ENCODE results near the gene HIVEP3. TPM values are rescaled to one million over a fixed set of nuclear protein-coding genes. Genes with fewer than 3 reads are reported as not detected.

The HIVEP3 gene
- total RNA-seq, 1 experiment from 2014 or later, result 6.0 TPM

GRCh38 chr1:41681331-41682098 is 237.2 kb downstream of the HIVEP3 start:
- no peaks in the 10 kb centered on the region for H3K27me3 ChIP-seq (ENCODE audit: control insufficient read depth, insufficient read depth, low read length)
- intact Hi-C loops (cut with micrococcal nuclease; ENCODE audit: unreplicated experiment) (no loop called here), in situ Hi-C loops (cut with HindIII; ENCODE audit: low pct_unique_long_range_greater_than_20kb, low sequenced_read_pairs) (no loop called here)
- ChIA-PET POLR2A (no interaction called here), CTCF (interaction anchor here (0.7 kb wide), 1 partner anchor 40 kb away, joined by 4 read pairs; no protein-coding TSS in a partner anchor)
- H3K4me3 ChIP-seq (ENCODE audit: low read depth in 2 of 2, low read length in 2 of 2), result no peak overlapping the region
- no peaks in the 10 kb centered on the region for H3K4me1 ChIP-seq (ENCODE audit: control insufficient read depth, insufficient read depth, low read length)
- ATAC-seq (no peak), DNase-seq (ENCODE audit: low read depth, low spot score) (no peak)
- H3K9me3 ChIP-seq (ENCODE audit: control insufficient read depth, insufficient read depth, low read depth, low read length), result no peaks in the 10 kb centered on the region
- TF ChIP-seq CTCF (IDR thresholded peaks at IDR 0.05) (no peak), TCF7L2 (IDR thresholded peaks at IDR 0.05; ENCODE audit: low read depth, low read length) (no peak), POLR2AphosphoS5 (IDR thresholded peaks at IDR 0.05; ENCODE audit: low read depth, low read length) (no peak), SIN3A (IDR thresholded peaks at IDR 0.05; ENCODE audit: borderline replicate concordance, insufficient read depth, low read depth, low read length) (no peak)
- TF ChIP-seq, protein P1, sequence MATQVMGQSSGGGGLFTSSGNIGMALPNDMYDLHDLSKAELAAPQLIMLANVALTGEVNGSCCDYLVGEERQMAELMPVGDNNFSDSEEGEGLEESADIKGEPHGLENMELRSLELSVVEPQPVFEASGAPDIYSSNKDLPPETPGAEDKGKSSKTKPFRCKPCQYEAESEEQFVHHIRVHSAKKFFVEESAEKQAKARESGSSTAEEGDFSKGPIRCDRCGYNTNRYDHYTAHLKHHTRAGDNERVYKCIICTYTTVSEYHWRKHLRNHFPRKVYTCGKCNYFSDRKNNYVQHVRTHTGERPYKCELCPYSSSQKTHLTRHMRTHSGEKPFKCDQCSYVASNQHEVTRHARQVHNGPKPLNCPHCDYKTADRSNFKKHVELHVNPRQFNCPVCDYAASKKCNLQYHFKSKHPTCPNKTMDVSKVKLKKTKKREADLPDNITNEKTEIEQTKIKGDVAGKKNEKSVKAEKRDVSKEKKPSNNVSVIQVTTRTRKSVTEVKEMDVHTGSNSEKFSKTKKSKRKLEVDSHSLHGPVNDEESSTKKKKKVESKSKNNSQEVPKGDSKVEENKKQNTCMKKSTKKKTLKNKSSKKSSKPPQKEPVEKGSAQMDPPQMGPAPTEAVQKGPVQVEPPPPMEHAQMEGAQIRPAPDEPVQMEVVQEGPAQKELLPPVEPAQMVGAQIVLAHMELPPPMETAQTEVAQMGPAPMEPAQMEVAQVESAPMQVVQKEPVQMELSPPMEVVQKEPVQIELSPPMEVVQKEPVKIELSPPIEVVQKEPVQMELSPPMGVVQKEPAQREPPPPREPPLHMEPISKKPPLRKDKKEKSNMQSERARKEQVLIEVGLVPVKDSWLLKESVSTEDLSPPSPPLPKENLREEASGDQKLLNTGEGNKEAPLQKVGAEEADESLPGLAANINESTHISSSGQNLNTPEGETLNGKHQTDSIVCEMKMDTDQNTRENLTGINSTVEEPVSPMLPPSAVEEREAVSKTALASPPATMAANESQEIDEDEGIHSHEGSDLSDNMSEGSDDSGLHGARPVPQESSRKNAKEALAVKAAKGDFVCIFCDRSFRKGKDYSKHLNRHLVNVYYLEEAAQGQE (IDR thresholded peaks at IDR 0.05; ENCODE audit: insufficient read depth in 1 of 2, low read depth in 2 of 2, low read length in 1 of 2), result no peak
- no TSS peak for BruUV-seq (replicated peaks)
- no peak overlapping the region for H3K27ac ChIP-seq (ENCODE audit: low read length)
- H3K36me3 ChIP-seq (ENCODE audit: control insufficient read depth, insufficient read depth, low read length), result no peaks in the 10 kb centered on the region

- no peak for DNase-seq (ENCODE audit: low read depth, low spot score)
- ATAC-seq, result no peak
- intact Hi-C loops (cut with micrococcal nuclease; ENCODE audit: unreplicated experiment), result no loop called here
- ChIA-PET POLR2A (no interaction called here), CTCF (no interaction called here)
- TF ChIP-seq TCF7L2 (IDR thresholded peaks at IDR 0.05; ENCODE audit: low read depth, low read length) (no peak), CTCF (IDR thresholded peaks at IDR 0.05) (no peak), POLR2AphosphoS5 (IDR thresholded peaks at IDR 0.05; ENCODE audit: low read depth, low read length) (no peak), SIN3A (IDR thresholded peaks at IDR 0.05; ENCODE audit: borderline replicate concordance, insufficient read depth, low read depth, low read length) (no peak)
- TF ChIP-seq, protein P1 (IDR thresholded peaks at IDR 0.05; ENCODE audit: insufficient read depth in 1 of 2, low read depth in 2 of 2, low read length in 1 of 2), result no peak
- no TSS peak for BruUV-seq (replicated peaks)
- Histone ChIP-seq H3K27ac (ENCODE audit: low read length) (no peak overlapping the region), H3K9me3 (ENCODE audit: control insufficient read depth, insufficient read depth, low read depth, low read length) (no peaks in the 10 kb centered on the region), H3K4me1 (ENCODE audit: control insufficient read depth, insufficient read depth, low read length) (no peaks in the 10 kb centered on the region), H3K36me3 (ENCODE audit: control insufficient read depth, insufficient read depth, low read length) (no peaks in the 10 kb centered on the region), H3K4me3 (ENCODE audit: low read depth in 2 of 2, low read length in 2 of 2) (no peak overlapping the region), H3K27me3 (ENCODE audit: control insufficient read depth, insufficient read depth, low read length) (no peaks in the 10 kb centered on the region)
- in situ Hi-C loops (cut with HindIII; ENCODE audit: low pct_unique_long_range_greater_than_20kb, low sequenced_read_pairs), result no loop called here
Observed at GRCh38 chr1:41679994-41680393, 238.7 kb downstream of the HIVEP3 start.

All from Panc1 (cell line).